DOHH2 (cell line): Measurements from ENCODE around the gene RXFP2.

Experiments used
- EZH2phosphoT487 ChIP-seq: fragments of 200-600 bp; sonication (generic); IDR thresholded peaks from 2 replicates; pipeline ENCODE4 v1.6.1; 2017; ENCODE audit warnings: borderline replicate concordance, mild to moderate bottlenecking, antibody characterized with exemption, low read length, moderate library complexity, mixed read lengths
- TF ChIP-seq, protein P1 (sequence below): fragments of 200-600 bp; sonication (generic); IDR thresholded peaks from one replicate; pipeline ENCODE4 v1.5.1; 2014; ENCODE audit warnings: antibody characterized with exemption, mild to moderate bottlenecking, low read depth, low read length; ENCODE audit not compliant: poor library complexity, severe bottlenecking

GRCh38 chr13:31749929-31750328, 10.6 kb downstream of the RXFP2 start:
- TF ChIP-seq, protein P1, sequence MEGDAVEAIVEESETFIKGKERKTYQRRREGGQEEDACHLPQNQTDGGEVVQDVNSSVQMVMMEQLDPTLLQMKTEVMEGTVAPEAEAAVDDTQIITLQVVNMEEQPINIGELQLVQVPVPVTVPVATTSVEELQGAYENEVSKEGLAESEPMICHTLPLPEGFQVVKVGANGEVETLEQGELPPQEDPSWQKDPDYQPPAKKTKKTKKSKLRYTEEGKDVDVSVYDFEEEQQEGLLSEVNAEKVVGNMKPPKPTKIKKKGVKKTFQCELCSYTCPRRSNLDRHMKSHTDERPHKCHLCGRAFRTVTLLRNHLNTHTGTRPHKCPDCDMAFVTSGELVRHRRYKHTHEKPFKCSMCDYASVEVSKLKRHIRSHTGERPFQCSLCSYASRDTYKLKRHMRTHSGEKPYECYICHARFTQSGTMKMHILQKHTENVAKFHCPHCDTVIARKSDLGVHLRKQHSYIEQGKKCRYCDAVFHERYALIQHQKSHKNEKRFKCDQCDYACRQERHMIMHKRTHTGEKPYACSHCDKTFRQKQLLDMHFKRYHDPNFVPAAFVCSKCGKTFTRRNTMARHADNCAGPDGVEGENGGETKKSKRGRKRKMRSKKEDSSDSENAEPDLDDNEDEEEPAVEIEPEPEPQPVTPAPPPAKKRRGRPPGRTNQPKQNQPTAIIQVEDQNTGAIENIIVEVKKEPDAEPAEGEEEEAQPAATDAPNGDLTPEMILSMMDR, result no peak
- TF ChIP-seq EZH2phosphoT487, result no peak
